ENCODE data around the gene CASZ1. TPM values are rescaled to one million over a fixed set of nuclear protein-coding genes. Genes with fewer than 3 reads are reported as not detected.

CASZ1 gene
- total and polyA plus RNA-seq, 3 donors from 2014 or later = 9.4 to 12.3 (median 10.3) TPM

GRCh38 chr1:10694633-10695627 is 101.5 kb downstream of the CASZ1 start:
- TF ChIP-seq CTCF (IDR thresholded peaks at IDR 0.05) = no peak
- no peak for TF ChIP-seq POLR2A (IDR thresholded peaks at IDR 0.05)
- Histone ChIP-seq H3K4me1 (peaks cover 2% of the 10 kb centered on the region), H3K4me3 (peak overlapping the region; percentile 45 to 56), H3K9me3 (no peaks in the 10 kb centered on the region), H3K27me3 (no peaks in the 10 kb centered on the region), H3K27ac (peak overlapping the region in 1 of 2 donors; percentile 69), H3K36me3 (ENCODE audit: low read depth, missing control alignments) (no peaks in the 10 kb centered on the region)
- intact Hi-C loops (cut with DNase I; ENCODE audit: low total_unique reads) = no loop called here
- DNase-seq = peak; percentile 88
- 11 to 12% methylated on average over 25 to 37 of the region's 126 CpGs for WGBS, 2 donors

- TF ChIP-seq CTCF (IDR thresholded peaks at IDR 0.05) (no peak), POLR2A (IDR thresholded peaks at IDR 0.05) (no peak)
- intact Hi-C loops (cut with DNase I; ENCODE audit: low total_unique reads) = no loop called here
- 0 to 1% methylated on average over 6 to 30 of the region's 46 CpGs for WGBS, 2 donors
- Histone ChIP-seq H3K27me3 (no peaks in the 10 kb centered on the region), H3K4me1 (peaks cover 2% of the 10 kb centered on the region), H3K4me3 (peak overlapping the region; percentile 56 to 75), H3K27ac (peak overlapping the region in 1 of 2 donors; percentile 54), H3K9me3 (no peaks in the 10 kb centered on the region), H3K36me3 (ENCODE audit: low read depth, missing control alignments) (no peaks in the 10 kb centered on the region)
- DNase-seq = no peak
Observed at GRCh38 chr1:10694274-10694632, 102.2 kb downstream of the CASZ1 start.

GRCh38 chr1:10693497-10694273 is 102.8 kb downstream of the CASZ1 start:
- intact Hi-C loops (cut with DNase I; ENCODE audit: low total_unique reads) = no loop called here
- Histone ChIP-seq H3K4me1 (no peaks in the 10 kb centered on the region), H3K36me3 (ENCODE audit: low read depth, missing control alignments) (no peaks in the 10 kb centered on the region), H3K4me3 (peak overlapping the region; percentile 56 to 75), H3K27me3 (no peaks in the 10 kb centered on the region), H3K27ac (peak overlapping the region; percentile 50 to 54), H3K9me3 (no peaks in the 10 kb centered on the region)
- WGBS, 2 donors = 0 to 1% methylated on average over 45 to 73 of the region's 79 CpGs
- DNase-seq = peak; percentile 52
- no peak for TF ChIP-seq POLR2A (IDR thresholded peaks at IDR 0.05)
- TF ChIP-seq CTCF (IDR thresholded peaks at IDR 0.05) = no peak

GRCh38 chr1:10693152-10693496 is 103.3 kb downstream of the CASZ1 start:
- Histone ChIP-seq H3K27me3 (no peaks in the 10 kb centered on the region), H3K4me1 (no peaks in the 10 kb centered on the region), H3K36me3 (ENCODE audit: low read depth, missing control alignments) (no peaks in the 10 kb centered on the region), H3K4me3 (peak overlapping the region in 1 of 2 donors; percentile 75), H3K27ac (no peak overlapping the region), H3K9me3 (no peaks in the 10 kb centered on the region)
- intact Hi-C loops (cut with DNase I; ENCODE audit: low total_unique reads) = no loop called here
- TF ChIP-seq CTCF (IDR thresholded peaks at IDR 0.05) = no peak
- no peak for TF ChIP-seq POLR2A (IDR thresholded peaks at IDR 0.05)
- 53 to 72% methylated on average over 6 of the region's 6 CpGs for WGBS, 2 donors
- DNase-seq = no peak

Data from testis (tissue), 3 donors.